GM23338 (cell line): ENCODE results near the gene HIF1AN. TPM values are rescaled to one million over a fixed set of nuclear protein-coding genes. Genes with fewer than 3 reads are reported as not detected.

Experiments used
- ATAC-seq: fragments of 200-7000 bp; cut with Tn5 transposase; 3 replicates; pipeline ENCODE4 v1.9.1; 2020
- DNase-seq: peaks from one replicate; pipeline ENCODE4 v3.0.0-alpha.2; 2015; ENCODE audit warnings: low spot score
- H2AFZ ChIP-seq: fragments of 200-600 bp; sonication (generic); 2 replicates; pipeline ENCODE4 v1.8.0; 2016; ENCODE audit warnings: antibody characterized with exemption, mild to moderate bottlenecking, moderate library complexity
- H3F3A ChIP-seq: fragments of 200-600 bp; sonication (generic); replicated peaks from 2 replicates; pipeline ENCODE4 v1.8.0; 2017; ENCODE audit warnings: antibody characterized with exemption, mixed run types, low read depth
- H3K27ac ChIP-seq: fragments of 200-600 bp; sonication (generic); 2 replicates; pipeline ENCODE4 v1.6.1; 2016; ENCODE audit warnings: low read depth
- H3K27me3 ChIP-seq: fragments of 200-600 bp; sonication (generic); 2 replicates; pipeline ENCODE4 v1.8.0; 2016; ENCODE audit warnings: mild to moderate bottlenecking, mixed run types, moderate library complexity; ENCODE audit not compliant: insufficient read depth
- H3K36me3 ChIP-seq: fragments of 200-600 bp; sonication (generic); 2 replicates; pipeline ENCODE4 v1.8.0; 2016; ENCODE audit warnings: mild to moderate bottlenecking; ENCODE audit not compliant: insufficient read depth
- H3K4me1 ChIP-seq: fragments of 200-600 bp; sonication (generic); 2 replicates; pipeline ENCODE4 v1.8.0; 2016; ENCODE audit warnings: mild to moderate bottlenecking, moderate library complexity; ENCODE audit not compliant: insufficient read depth
- H3K4me2 ChIP-seq: fragments of 200-600 bp; sonication (generic); 2 replicates; pipeline ENCODE4 v1.7.1; 2017; ENCODE audit warnings: mixed run types
- H3K4me3 ChIP-seq: fragments of 200-600 bp; sonication (generic); 2 replicates; pipeline ENCODE4 v1.6.1; 2016; ENCODE audit warnings: mixed run types
- H3K79me2 ChIP-seq: fragments of 200-600 bp; sonication (generic); replicated peaks from 2 replicates; pipeline ENCODE4 v1.8.0; 2017; ENCODE audit warnings: mild to moderate bottlenecking; ENCODE audit not compliant: insufficient read depth
- H3K9me2 ChIP-seq: fragments of 200-600 bp; sonication (generic); 2 replicates; pipeline ENCODE4 v1.8.0; 2017; ENCODE audit not compliant: insufficient read depth
- H4K20me1 ChIP-seq: fragments of 200-600 bp; sonication (generic); replicated peaks from 2 replicates; pipeline ENCODE4 v1.8.0; 2017; ENCODE audit warnings: mild to moderate bottlenecking; ENCODE audit not compliant: insufficient read depth
- H3K27ac Mint-ChIP-seq: 2 replicates; pipeline ENCODE4 v1.8.0; 2020; ENCODE audit warnings: inconsistent platforms, mild to moderate bottlenecking, moderate library complexity, mixed read lengths
- H3K27me3 Mint-ChIP-seq: 3 replicates; pipeline ENCODE4 v1.8.0; 2022; ENCODE audit warnings: low read depth, mild to moderate bottlenecking, moderate library complexity, mixed read lengths, inconsistent platforms; ENCODE audit not compliant: insufficient read depth, poor library complexity
- H3K36me3 Mint-ChIP-seq: 3 replicates; pipeline ENCODE4 v1.8.0; 2021; ENCODE audit warnings: low read depth, mild to moderate bottlenecking, inconsistent platforms, moderate library complexity, mixed read lengths
- H3K4me1 Mint-ChIP-seq: 3 replicates; pipeline ENCODE4 v1.8.0; 2020; ENCODE audit warnings: mild to moderate bottlenecking, inconsistent platforms, mixed read lengths
- H3K4me3 Mint-ChIP-seq: 3 replicates; pipeline ENCODE4 v1.8.0; 2021; ENCODE audit warnings: moderate library complexity, mild to moderate bottlenecking, inconsistent platforms, mixed read lengths
- H3K9me3 Mint-ChIP-seq: 3 replicates; pipeline ENCODE4 v1.8.0; 2020; ENCODE audit warnings: moderate library complexity, mild to moderate bottlenecking, inconsistent platforms, mixed read lengths
- CREB1 ChIP-seq: fragments of 250-450 bp; sonication (Bioruptor Pico); IDR thresholded peaks from 2 replicates; pipeline ENCODE4 v1.5.0; 2020; ENCODE audit warnings: low read depth, mild to moderate bottlenecking, moderate library complexity
- JUNB ChIP-seq: IDR thresholded peaks from one replicate; pipeline ENCODE4 v1.6.1; 2016; ENCODE audit warnings: antibody characterized with exemption; ENCODE audit not compliant: unreplicated experiment
- POLR2AphosphoS5 ChIP-seq: IDR thresholded peaks from 2 replicates; pipeline ENCODE4 v1.6.1; 2016; ENCODE audit warnings: antibody characterized with exemption, low read depth
- ZNF114 ChIP-seq: fragments of 250-450 bp; sonication (Bioruptor Pico); IDR thresholded peaks from 2 replicates; pipeline ENCODE4 v1.5.0; 2020; ENCODE audit warnings: mild to moderate bottlenecking, moderate library complexity
- ZNF331 ChIP-seq: fragments of 250-450 bp; sonication (Bioruptor Pico); IDR thresholded peaks from 2 replicates; pipeline ENCODE4 v1.5.0; 2020; ENCODE audit warnings: low read depth, mild to moderate bottlenecking, moderate library complexity
- polyA plus RNA-seq: library from polyadenylated mRNA; unstranded; fragments of >200 nt; fragmentation: Nextera tagmentation; extraction: Ambion mirVana; gene quantifications from 2 replicates; pipeline ENCODE4 v1.2.1, GENCODE V29; 2016
- total RNA-seq: library from RNA; depleted of rRNA; stranded (reverse); fragments of >200 nt; shearing (Covaris generic); gene quantifications from 2 replicates; pipeline ENCODE4 v1.2.3, GENCODE V29; 2014
- TF ChIP-seq, protein P1 (sequence below): IDR thresholded peaks from 2 replicates; pipeline ENCODE4 v1.6.1; 2016; ENCODE audit warnings: antibody characterized with exemption
- TF ChIP-seq, protein P2 (sequence below): IDR thresholded peaks from one replicate; pipeline ENCODE4 v1.6.1; 2018; ENCODE audit warnings: antibody characterized with exemption; ENCODE audit not compliant: unreplicated experiment
- TF ChIP-seq, protein P3 (sequence below), 2 experiments: fragments of 200-600 bp in 1 of 2; sonication (generic) in 1 of 2; conservative IDR thresholded peaks; 2 replicates each; pipeline versions ENCODE4 v1.5.1 to v1.6.1; 2016 to 2017; ENCODE audit warnings: antibody characterized with exemption in 2 of 2, low read depth in 2 of 2, mild to moderate bottlenecking in 2 of 2, moderate library complexity in 1 of 2
- TF ChIP-seq, protein P4 (sequence below): fragments of 250-450 bp; sonication (Bioruptor Pico); IDR thresholded peaks from 2 replicates; pipeline ENCODE4 v1.5.0; 2020; ENCODE audit warnings: mild to moderate bottlenecking, moderate library complexity

HIF1AN gene
- total and polyA plus RNA-seq, 2 experiments from 2014 or later = 9.9 to 26.3 TPM

DNA sequence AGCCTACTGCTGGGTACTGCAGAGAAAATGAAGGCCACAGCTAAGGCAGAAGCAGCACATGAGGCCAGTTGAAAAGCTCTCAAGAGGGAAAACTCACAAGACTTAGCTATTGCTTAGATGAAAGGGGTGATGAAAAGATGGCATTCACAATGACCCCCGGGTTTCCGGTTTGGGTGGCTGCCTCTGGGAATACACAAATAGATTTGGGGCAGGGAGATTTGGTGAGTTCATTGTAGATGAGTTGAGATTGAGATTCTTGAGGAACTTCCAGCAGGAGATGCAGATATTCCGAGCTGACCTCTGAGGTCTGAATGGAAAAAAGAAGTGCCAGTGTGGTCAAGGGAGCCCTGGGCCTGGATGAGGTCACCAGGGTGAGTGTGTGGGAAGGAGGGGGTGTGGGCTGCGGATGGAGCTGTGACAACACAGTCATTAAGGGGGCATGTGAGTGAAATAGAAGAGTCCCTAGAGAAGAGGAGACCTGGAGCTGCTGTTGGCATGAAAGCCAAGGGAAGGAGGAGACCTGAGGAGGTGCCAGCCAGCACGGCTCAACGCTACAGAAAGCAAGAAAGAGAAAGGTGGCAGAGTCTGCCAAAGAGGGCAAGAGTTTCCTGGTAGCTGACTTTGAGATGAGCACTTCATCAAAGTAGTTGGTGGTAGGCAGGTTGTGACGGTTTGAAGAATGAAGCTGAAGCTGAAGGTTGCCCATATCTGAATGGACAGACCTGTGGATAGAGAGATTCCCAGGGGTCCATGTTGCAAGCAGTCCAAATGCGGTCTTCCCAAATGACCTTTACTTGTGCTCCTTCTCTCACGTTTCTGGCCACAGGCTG lies 43.7 kb downstream of the HIF1AN start (continued):
- TF ChIP-seq, protein P1, sequence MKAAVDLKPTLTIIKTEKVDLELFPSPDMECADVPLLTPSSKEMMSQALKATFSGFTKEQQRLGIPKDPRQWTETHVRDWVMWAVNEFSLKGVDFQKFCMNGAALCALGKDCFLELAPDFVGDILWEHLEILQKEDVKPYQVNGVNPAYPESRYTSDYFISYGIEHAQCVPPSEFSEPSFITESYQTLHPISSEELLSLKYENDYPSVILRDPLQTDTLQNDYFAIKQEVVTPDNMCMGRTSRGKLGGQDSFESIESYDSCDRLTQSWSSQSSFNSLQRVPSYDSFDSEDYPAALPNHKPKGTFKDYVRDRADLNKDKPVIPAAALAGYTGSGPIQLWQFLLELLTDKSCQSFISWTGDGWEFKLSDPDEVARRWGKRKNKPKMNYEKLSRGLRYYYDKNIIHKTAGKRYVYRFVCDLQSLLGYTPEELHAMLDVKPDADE = no peak
- TF ChIP-seq, protein P2, sequence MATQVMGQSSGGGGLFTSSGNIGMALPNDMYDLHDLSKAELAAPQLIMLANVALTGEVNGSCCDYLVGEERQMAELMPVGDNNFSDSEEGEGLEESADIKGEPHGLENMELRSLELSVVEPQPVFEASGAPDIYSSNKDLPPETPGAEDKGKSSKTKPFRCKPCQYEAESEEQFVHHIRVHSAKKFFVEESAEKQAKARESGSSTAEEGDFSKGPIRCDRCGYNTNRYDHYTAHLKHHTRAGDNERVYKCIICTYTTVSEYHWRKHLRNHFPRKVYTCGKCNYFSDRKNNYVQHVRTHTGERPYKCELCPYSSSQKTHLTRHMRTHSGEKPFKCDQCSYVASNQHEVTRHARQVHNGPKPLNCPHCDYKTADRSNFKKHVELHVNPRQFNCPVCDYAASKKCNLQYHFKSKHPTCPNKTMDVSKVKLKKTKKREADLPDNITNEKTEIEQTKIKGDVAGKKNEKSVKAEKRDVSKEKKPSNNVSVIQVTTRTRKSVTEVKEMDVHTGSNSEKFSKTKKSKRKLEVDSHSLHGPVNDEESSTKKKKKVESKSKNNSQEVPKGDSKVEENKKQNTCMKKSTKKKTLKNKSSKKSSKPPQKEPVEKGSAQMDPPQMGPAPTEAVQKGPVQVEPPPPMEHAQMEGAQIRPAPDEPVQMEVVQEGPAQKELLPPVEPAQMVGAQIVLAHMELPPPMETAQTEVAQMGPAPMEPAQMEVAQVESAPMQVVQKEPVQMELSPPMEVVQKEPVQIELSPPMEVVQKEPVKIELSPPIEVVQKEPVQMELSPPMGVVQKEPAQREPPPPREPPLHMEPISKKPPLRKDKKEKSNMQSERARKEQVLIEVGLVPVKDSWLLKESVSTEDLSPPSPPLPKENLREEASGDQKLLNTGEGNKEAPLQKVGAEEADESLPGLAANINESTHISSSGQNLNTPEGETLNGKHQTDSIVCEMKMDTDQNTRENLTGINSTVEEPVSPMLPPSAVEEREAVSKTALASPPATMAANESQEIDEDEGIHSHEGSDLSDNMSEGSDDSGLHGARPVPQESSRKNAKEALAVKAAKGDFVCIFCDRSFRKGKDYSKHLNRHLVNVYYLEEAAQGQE = no peak
- no peak for TF ChIP-seq ZNF114 (CRISPR knock-in tag)
- TF ChIP-seq JUNB = no peak
- TF ChIP-seq POLR2AphosphoS5 = no peak
- TF ChIP-seq CREB1 (CRISPR knock-in tag) = no peak
- TF ChIP-seq, protein P3, sequence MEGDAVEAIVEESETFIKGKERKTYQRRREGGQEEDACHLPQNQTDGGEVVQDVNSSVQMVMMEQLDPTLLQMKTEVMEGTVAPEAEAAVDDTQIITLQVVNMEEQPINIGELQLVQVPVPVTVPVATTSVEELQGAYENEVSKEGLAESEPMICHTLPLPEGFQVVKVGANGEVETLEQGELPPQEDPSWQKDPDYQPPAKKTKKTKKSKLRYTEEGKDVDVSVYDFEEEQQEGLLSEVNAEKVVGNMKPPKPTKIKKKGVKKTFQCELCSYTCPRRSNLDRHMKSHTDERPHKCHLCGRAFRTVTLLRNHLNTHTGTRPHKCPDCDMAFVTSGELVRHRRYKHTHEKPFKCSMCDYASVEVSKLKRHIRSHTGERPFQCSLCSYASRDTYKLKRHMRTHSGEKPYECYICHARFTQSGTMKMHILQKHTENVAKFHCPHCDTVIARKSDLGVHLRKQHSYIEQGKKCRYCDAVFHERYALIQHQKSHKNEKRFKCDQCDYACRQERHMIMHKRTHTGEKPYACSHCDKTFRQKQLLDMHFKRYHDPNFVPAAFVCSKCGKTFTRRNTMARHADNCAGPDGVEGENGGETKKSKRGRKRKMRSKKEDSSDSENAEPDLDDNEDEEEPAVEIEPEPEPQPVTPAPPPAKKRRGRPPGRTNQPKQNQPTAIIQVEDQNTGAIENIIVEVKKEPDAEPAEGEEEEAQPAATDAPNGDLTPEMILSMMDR (conservative IDR thresholded peaks at IDR 0.05; ENCODE audit: low read depth in 2 of 2) = no peak
- TF ChIP-seq ZNF331 (CRISPR knock-in tag) = no peak

DNA sequence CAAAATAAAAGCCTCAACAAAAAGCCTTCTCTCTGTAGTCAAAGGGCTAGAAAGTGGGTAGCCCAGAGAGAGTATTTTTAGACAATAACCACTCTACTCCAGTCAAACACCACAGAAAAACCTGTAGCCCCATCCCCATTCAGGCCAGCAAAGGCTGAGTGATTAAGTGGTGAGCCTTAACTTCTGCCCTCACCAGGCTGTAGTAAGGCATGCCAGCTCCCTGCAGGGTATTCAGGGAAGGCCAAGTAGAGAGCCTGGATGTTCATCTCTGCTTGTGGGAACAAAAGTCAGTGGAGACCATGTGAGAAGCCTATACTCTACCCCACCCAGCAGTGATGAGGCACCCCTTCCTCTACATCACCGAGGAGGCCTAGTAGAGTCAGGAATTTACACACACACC lies 51.2 kb downstream of the HIF1AN start:
- ATAC-seq = peak; percentile 60
- no peak for DNase-seq
- Histone ChIP-seq H3K27ac (no peak overlapping the region), H3K4me2 (no peak overlapping the region), H3K4me3 (no peak overlapping the region), H3K79me2 (no peaks in the 10 kb centered on the region), H3K36me3 (no peaks in the 10 kb centered on the region), H3F3A (no peaks in the 10 kb centered on the region), H3K27me3 (no peaks in the 10 kb centered on the region), H4K20me1 (no peaks in the 10 kb centered on the region), H3K9me2 (no peaks in the 10 kb centered on the region), H2AFZ (no peak overlapping the region), H3K4me1 (no peaks in the 10 kb centered on the region)
- Mint-ChIP-seq H3K27me3 (peaks cover 3% of the 10 kb centered on the region), H3K27ac (no peak overlapping the region), H3K36me3 (no peaks in the 10 kb centered on the region), H3K4me3 (no peak overlapping the region), H3K4me1 (no peaks in the 10 kb centered on the region), H3K9me3 (no peaks in the 10 kb centered on the region)
- TF ChIP-seq, protein P4, sequence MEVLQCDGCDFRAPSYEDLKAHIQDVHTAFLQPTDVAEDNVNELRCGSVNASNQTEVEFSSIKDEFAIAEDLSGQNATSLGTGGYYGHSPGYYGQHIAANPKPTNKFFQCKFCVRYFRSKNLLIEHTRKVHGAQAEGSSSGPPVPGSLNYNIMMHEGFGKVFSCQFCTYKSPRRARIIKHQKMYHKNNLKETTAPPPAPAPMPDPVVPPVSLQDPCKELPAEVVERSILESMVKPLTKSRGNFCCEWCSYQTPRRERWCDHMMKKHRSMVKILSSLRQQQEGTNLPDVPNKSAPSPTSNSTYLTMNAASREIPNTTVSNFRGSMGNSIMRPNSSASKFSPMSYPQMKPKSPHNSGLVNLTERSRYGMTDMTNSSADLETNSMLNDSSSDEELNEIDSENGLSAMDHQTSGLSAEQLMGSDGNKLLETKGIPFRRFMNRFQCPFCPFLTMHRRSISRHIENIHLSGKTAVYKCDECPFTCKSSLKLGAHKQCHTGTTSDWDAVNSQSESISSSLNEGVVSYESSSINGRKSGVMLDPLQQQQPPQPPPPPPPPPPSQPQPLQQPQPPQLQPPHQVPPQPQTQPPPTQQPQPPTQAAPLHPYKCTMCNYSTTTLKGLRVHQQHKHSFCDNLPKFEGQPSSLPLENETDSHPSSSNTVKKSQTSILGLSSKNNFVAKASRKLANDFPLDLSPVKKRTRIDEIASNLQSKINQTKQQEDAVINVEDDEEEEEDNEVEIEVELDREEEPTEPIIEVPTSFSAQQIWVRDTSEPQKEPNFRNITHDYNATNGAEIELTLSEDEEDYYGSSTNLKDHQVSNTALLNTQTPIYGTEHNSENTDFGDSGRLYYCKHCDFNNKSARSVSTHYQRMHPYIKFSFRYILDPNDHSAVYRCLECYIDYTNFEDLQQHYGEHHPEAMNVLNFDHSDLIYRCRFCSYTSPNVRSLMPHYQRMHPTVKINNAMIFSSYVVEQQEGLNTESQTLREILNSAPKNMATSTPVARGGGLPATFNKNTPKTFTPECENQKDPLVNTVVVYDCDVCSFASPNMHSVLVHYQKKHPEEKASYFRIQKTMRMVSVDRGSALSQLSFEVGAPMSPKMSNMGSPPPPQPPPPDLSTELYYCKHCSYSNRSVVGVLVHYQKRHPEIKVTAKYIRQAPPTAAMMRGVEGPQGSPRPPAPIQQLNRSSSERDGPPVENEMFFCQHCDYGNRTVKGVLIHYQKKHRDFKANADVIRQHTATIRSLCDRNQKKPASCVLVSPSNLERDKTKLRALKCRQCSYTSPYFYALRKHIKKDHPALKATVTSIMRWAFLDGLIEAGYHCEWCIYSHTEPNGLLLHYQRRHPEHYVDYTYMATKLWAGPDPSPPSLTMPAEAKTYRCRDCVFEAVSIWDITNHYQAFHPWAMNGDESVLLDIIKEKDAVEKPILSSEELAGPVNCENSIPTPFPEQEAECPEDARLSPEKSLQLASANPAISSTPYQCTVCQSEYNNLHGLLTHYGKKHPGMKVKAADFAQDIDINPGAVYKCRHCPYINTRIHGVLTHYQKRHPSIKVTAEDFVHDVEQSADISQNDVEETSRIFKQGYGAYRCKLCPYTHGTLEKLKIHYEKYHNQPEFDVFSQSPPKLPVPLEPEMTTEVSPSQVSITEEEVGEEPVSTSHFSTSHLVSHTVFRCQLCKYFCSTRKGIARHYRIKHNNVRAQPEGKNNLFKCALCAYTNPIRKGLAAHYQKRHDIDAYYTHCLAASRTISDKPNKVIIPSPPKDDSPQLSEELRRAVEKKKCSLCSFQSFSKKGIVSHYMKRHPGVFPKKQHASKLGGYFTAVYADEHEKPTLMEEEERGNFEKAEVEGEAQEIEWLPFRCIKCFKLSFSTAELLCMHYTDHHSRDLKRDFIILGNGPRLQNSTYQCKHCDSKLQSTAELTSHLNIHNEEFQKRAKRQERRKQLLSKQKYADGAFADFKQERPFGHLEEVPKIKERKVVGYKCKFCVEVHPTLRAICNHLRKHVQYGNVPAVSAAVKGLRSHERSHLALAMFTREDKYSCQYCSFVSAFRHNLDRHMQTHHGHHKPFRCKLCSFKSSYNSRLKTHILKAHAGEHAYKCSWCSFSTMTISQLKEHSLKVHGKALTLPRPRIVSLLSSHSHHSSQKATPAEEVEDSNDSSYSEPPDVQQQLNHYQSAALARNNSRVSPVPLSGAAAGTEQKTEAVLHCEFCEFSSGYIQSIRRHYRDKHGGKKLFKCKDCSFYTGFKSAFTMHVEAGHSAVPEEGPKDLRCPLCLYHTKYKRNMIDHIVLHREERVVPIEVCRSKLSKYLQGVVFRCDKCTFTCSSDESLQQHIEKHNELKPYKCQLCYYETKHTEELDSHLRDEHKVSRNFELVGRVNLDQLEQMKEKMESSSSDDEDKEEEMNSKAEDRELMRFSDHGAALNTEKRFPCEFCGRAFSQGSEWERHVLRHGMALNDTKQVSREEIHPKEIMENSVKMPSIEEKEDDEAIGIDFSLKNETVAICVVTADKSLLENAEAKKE = no peak
- TF ChIP-seq, protein P3 (conservative IDR thresholded peaks at IDR 0.05; ENCODE audit: low read depth in 2 of 2) = no peak
